ENCODE data around the gene AGAP1. TPM values are rescaled to one million over a fixed set of nuclear protein-coding genes. Genes with fewer than 3 reads are reported as not detected.

Gene AGAP1
- total RNA-seq, 4 donors from 2014 or later: 23.4 to 46.5 (median 29.3) TPM

DNA sequence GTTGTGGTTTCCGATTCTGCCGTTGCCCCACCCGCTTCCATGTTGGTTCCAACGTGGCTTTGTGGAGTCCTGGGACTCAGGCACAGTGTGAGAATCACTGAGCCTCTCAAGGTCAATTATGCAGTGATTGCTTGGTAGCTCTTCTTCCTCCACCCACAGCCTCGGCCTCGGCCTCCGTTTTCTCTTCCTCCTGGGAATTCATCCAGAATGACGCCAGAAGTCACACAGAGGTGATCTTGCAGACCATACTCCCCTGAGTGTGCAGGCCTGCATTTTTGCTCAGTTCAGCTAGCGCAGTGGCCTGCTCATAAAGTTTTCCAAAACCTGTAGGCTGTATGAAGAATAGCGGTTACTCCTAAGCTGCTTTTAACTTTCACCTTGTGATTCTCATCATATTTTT, 401.0 kb downstream of the AGAP1 start:
- Histone ChIP-seq H3K27ac (no peak overlapping the region), H3K4me1 (no peaks in the 10 kb centered on the region), H3K9me3 (no peaks in the 10 kb centered on the region), H3K4me3 (replicated peaks in 1 of 3) (no peak overlapping the region), H3K27me3 (no peaks in the 10 kb centered on the region), H3K36me3 (no peaks in the 10 kb centered on the region)
- intact Hi-C loops (cut with DNase I): no loop called here
- DNase-seq: no peak
- 86 to 89% methylated on average over 10 of the region's 10 CpGs for WGBS, 2 donors
- no peak for TF ChIP-seq POLR2A (IDR thresholded peaks at IDR 0.05)
- TF ChIP-seq, protein P1, sequence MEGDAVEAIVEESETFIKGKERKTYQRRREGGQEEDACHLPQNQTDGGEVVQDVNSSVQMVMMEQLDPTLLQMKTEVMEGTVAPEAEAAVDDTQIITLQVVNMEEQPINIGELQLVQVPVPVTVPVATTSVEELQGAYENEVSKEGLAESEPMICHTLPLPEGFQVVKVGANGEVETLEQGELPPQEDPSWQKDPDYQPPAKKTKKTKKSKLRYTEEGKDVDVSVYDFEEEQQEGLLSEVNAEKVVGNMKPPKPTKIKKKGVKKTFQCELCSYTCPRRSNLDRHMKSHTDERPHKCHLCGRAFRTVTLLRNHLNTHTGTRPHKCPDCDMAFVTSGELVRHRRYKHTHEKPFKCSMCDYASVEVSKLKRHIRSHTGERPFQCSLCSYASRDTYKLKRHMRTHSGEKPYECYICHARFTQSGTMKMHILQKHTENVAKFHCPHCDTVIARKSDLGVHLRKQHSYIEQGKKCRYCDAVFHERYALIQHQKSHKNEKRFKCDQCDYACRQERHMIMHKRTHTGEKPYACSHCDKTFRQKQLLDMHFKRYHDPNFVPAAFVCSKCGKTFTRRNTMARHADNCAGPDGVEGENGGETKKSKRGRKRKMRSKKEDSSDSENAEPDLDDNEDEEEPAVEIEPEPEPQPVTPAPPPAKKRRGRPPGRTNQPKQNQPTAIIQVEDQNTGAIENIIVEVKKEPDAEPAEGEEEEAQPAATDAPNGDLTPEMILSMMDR (IDR thresholded peaks at IDR 0.05): no peak

DNA sequence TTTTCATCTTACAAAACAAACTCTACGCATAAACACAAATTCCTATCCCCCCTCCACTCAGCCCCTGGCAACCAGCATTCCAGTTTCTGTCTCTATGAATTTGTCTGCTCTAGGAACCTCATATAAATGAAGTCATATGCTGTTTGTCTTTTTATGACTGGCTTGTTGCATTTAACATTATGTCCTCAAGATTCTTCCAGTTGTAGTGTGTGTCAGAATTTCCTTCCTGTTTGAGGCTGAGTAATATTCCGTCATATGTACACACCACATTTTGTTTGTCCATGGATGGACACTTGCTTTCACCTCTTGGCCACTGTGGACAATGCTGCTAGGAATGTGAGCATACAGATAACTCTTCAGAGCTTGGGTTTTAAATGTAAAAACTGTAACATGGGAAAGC, 402.2 kb downstream of the AGAP1 start:
- no peaks in the 10 kb centered on the region for H3K27me3 ChIP-seq
- intact Hi-C loops (cut with DNase I): no loop called here
- 95 to 99% methylated on average over 2 of the region's 2 CpGs for WGBS, 2 donors
- H3K36me3 ChIP-seq: no peaks in the 10 kb centered on the region
- no peak for DNase-seq
- H3K4me1 ChIP-seq: no peaks in the 10 kb centered on the region
- no peak overlapping the region for H3K4me3 ChIP-seq (replicated peaks in 1 of 3)
- H3K9me3 ChIP-seq: no peaks in the 10 kb centered on the region
- TF ChIP-seq, protein P1 (IDR thresholded peaks at IDR 0.05): no peak
- no peak for TF ChIP-seq POLR2A (IDR thresholded peaks at IDR 0.05)
- no peak overlapping the region for H3K27ac ChIP-seq

DNA sequence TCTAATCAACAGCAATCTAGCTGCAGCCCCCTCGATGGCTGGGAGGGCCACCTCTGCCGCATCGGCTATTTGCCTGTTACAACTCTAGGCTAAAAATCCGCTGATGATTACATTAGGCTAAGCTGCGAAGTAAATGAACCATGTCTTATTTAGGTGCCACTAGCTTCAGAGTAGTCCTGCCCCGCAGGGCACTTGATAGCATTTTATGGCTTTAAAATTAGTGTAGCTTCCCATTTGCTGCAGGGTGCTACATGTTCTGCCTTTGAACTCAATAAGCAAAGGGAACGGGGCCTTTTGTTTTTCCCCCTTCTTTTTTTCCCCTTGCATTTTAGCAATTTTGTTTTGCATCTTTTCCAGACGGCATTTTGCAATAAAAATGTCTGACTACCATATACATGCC, 404.1 kb downstream of the AGAP1 start:
- H3K27me3 ChIP-seq: no peaks in the 10 kb centered on the region
- 79 to 88% methylated on average over 8 of the region's 8 CpGs for WGBS, 2 donors
- H3K9me3 ChIP-seq: no peaks in the 10 kb centered on the region
- no peak overlapping the region for H3K27ac ChIP-seq
- intact Hi-C loops (cut with DNase I): no loop called here
- no peaks in the 10 kb centered on the region for H3K36me3 ChIP-seq
- DNase-seq: no peak
- no peak overlapping the region for H3K4me3 ChIP-seq (replicated peaks in 1 of 3)
- TF ChIP-seq, protein P1 (IDR thresholded peaks at IDR 0.05): no peak
- TF ChIP-seq POLR2A (IDR thresholded peaks at IDR 0.05): no peak
- no peaks in the 10 kb centered on the region for H3K4me1 ChIP-seq

DNA sequence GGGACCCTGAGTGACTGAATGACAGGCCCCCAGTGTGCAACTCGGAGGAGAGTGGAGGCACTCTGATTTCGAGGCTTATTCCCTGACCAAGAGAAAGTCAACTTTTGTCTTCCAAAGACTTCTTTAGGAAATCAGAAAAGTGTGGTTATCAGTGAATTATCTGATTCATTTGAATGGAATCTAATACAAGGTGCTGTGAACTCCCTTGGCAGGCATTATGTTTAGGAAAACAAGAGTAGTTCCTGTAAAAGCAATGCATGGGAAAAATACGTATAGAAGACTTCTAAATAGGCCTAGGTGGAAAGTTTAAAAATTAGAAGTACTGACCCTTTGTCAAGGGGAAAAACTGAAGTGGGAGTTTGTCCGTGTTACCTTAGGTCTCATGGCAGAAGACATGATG, 404.9 kb downstream of the AGAP1 start:
- WGBS, 2 donors: 95 to 96% methylated on average over 4 of the region's 4 CpGs
- intact Hi-C loops (cut with DNase I): no loop called here
- TF ChIP-seq, protein P1 (IDR thresholded peaks at IDR 0.05): no peak
- no peak for TF ChIP-seq POLR2A (IDR thresholded peaks at IDR 0.05)

GRCh38 chr2:235900631-235901030, 406.8 kb downstream of the AGAP1 start:
- Histone ChIP-seq H3K4me1 (no peaks in the 10 kb centered on the region), H3K4me3 (replicated peaks in 1 of 3) (no peak overlapping the region), H3K27ac (no peak overlapping the region), H3K27me3 (no peaks in the 10 kb centered on the region), H3K36me3 (no peaks in the 10 kb centered on the region), H3K9me3 (no peaks in the 10 kb centered on the region)
- 88 to 94% methylated on average over 1 of the region's 1 CpG for WGBS, 2 donors
- intact Hi-C loops (cut with DNase I): no loop called here
- TF ChIP-seq POLR2A (IDR thresholded peaks at IDR 0.05): no peak
- TF ChIP-seq, protein P1 (IDR thresholded peaks at IDR 0.05): no peak
- no peak for DNase-seq

More for the DNA sequence above, 404.9 kb downstream of the AGAP1 start:
- no peaks in the 10 kb centered on the region for H3K36me3 ChIP-seq
- H3K27ac ChIP-seq: no peak overlapping the region
- DNase-seq: no peak
- no peak overlapping the region for H3K4me3 ChIP-seq (replicated peaks in 1 of 3)
- no peaks in the 10 kb centered on the region for H3K4me1 ChIP-seq
- no peaks in the 10 kb centered on the region for H3K27me3 ChIP-seq
- no peaks in the 10 kb centered on the region for H3K9me3 ChIP-seq

All from thyroid gland (tissue), 4 donors.